GM23338 (cell line): ENCODE results near the gene CHD2. TPM values are rescaled to one million over a fixed set of nuclear protein-coding genes. Genes with fewer than 3 reads are reported as not detected.

Experiments
- ATAC-seq: fragments of 200-7000 bp; cut with Tn5 transposase; 3 replicates; pipeline ENCODE4 v1.9.1; 2020
- DNase-seq: peaks from one replicate; pipeline ENCODE4 v3.0.0-alpha.2; 2015; ENCODE audit warnings: low spot score
- H2AFZ ChIP-seq: fragments of 200-600 bp; sonication (generic); 2 replicates; pipeline ENCODE4 v1.8.0; 2016; ENCODE audit warnings: antibody characterized with exemption, mild to moderate bottlenecking, moderate library complexity
- H3F3A ChIP-seq: fragments of 200-600 bp; sonication (generic); replicated peaks from 2 replicates; pipeline ENCODE4 v1.8.0; 2017; ENCODE audit warnings: antibody characterized with exemption, mixed run types, low read depth
- H3K27ac ChIP-seq: fragments of 200-600 bp; sonication (generic); 2 replicates; pipeline ENCODE4 v1.6.1; 2016; ENCODE audit warnings: low read depth
- H3K27me3 ChIP-seq: fragments of 200-600 bp; sonication (generic); 2 replicates; pipeline ENCODE4 v1.8.0; 2016; ENCODE audit warnings: mild to moderate bottlenecking, mixed run types, moderate library complexity; ENCODE audit not compliant: insufficient read depth
- H3K36me3 ChIP-seq: fragments of 200-600 bp; sonication (generic); 2 replicates; pipeline ENCODE4 v1.8.0; 2016; ENCODE audit warnings: mild to moderate bottlenecking; ENCODE audit not compliant: insufficient read depth
- H3K4me1 ChIP-seq: fragments of 200-600 bp; sonication (generic); 2 replicates; pipeline ENCODE4 v1.8.0; 2016; ENCODE audit warnings: mild to moderate bottlenecking, moderate library complexity; ENCODE audit not compliant: insufficient read depth
- H3K4me2 ChIP-seq: fragments of 200-600 bp; sonication (generic); 2 replicates; pipeline ENCODE4 v1.7.1; 2017; ENCODE audit warnings: mixed run types
- H3K4me3 ChIP-seq: fragments of 200-600 bp; sonication (generic); 2 replicates; pipeline ENCODE4 v1.6.1; 2016; ENCODE audit warnings: mixed run types
- H3K79me2 ChIP-seq: fragments of 200-600 bp; sonication (generic); replicated peaks from 2 replicates; pipeline ENCODE4 v1.8.0; 2017; ENCODE audit warnings: mild to moderate bottlenecking; ENCODE audit not compliant: insufficient read depth
- H3K9me2 ChIP-seq: fragments of 200-600 bp; sonication (generic); 2 replicates; pipeline ENCODE4 v1.8.0; 2017; ENCODE audit not compliant: insufficient read depth
- H4K20me1 ChIP-seq: fragments of 200-600 bp; sonication (generic); replicated peaks from 2 replicates; pipeline ENCODE4 v1.8.0; 2017; ENCODE audit warnings: mild to moderate bottlenecking; ENCODE audit not compliant: insufficient read depth
- H3K27ac Mint-ChIP-seq: 2 replicates; pipeline ENCODE4 v1.8.0; 2020; ENCODE audit warnings: inconsistent platforms, mild to moderate bottlenecking, moderate library complexity, mixed read lengths
- H3K27me3 Mint-ChIP-seq: 3 replicates; pipeline ENCODE4 v1.8.0; 2022; ENCODE audit warnings: low read depth, mild to moderate bottlenecking, moderate library complexity, mixed read lengths, inconsistent platforms; ENCODE audit not compliant: insufficient read depth, poor library complexity
- H3K36me3 Mint-ChIP-seq: 3 replicates; pipeline ENCODE4 v1.8.0; 2021; ENCODE audit warnings: low read depth, mild to moderate bottlenecking, inconsistent platforms, moderate library complexity, mixed read lengths
- H3K4me1 Mint-ChIP-seq: 3 replicates; pipeline ENCODE4 v1.8.0; 2020; ENCODE audit warnings: mild to moderate bottlenecking, inconsistent platforms, mixed read lengths
- H3K4me3 Mint-ChIP-seq: 3 replicates; pipeline ENCODE4 v1.8.0; 2021; ENCODE audit warnings: moderate library complexity, mild to moderate bottlenecking, inconsistent platforms, mixed read lengths
- H3K9me3 Mint-ChIP-seq: 3 replicates; pipeline ENCODE4 v1.8.0; 2020; ENCODE audit warnings: moderate library complexity, mild to moderate bottlenecking, inconsistent platforms, mixed read lengths
- CTCF ChIP-seq, 2 experiments: fragments of 200-600 bp in 1 of 2; sonication (generic) in 1 of 2; conservative IDR thresholded peaks; 2 replicates each; pipeline versions ENCODE4 v1.5.1 to v1.6.1; 2016 to 2017; ENCODE audit warnings: antibody characterized with exemption in 2 of 2, low read depth in 2 of 2, mild to moderate bottlenecking in 2 of 2, moderate library complexity in 1 of 2
- JUNB ChIP-seq: IDR thresholded peaks from one replicate; pipeline ENCODE4 v1.6.1; 2016; ENCODE audit warnings: antibody characterized with exemption; ENCODE audit not compliant: unreplicated experiment
- ZNF331 ChIP-seq: fragments of 250-450 bp; sonication (Bioruptor Pico); IDR thresholded peaks from 2 replicates; pipeline ENCODE4 v1.5.0; 2020; ENCODE audit warnings: low read depth, mild to moderate bottlenecking, moderate library complexity
- microRNA counts: library from miRNA; unstranded; fragments of <30 nt; microRNA quantifications from one replicate; lab custom pipeline; 2017
- microRNA-seq: library from miRNA; unstranded; fragments of <30 nt; microRNA quantifications from one replicate; pipeline ENCODE4, GENCODE V29; 2017
- polyA plus RNA-seq: library from polyadenylated mRNA; unstranded; fragments of >200 nt; fragmentation: Nextera tagmentation; extraction: Ambion mirVana; gene quantifications from 2 replicates; pipeline ENCODE4 v1.2.1, GENCODE V29; 2016
- total RNA-seq: library from RNA; depleted of rRNA; stranded (reverse); fragments of >200 nt; shearing (Covaris generic); gene quantifications from 2 replicates; pipeline ENCODE4 v1.2.3, GENCODE V29; 2014; rRNA removed

CHD2 gene
- total and polyA plus RNA-seq, 2 experiments from 2014 or later, result 119 to 130 TPM

- Histone ChIP-seq H3K79me2 (peaks cover 44% of the 10 kb centered on the region), H4K20me1 (no peaks in the 10 kb centered on the region; the same call in 1 of the 2 replicates), H3K27me3 (peaks cover 20% of the 10 kb centered on the region), H3K9me2 (no peaks in the 10 kb centered on the region), H3K4me2 (no peak overlapping the region), H3K27ac (no peak overlapping the region), H2AFZ (no peak overlapping the region), H3K4me1 (peaks cover 18% of the 10 kb centered on the region), H3F3A (peaks cover 4% of the 10 kb centered on the region), H3K36me3 (no peaks in the 10 kb centered on the region), H3K4me3 (no peak overlapping the region)
- TF ChIP-seq ZNF331 (CRISPR knock-in tag) (no peak), JUNB (no peak), CTCF (conservative IDR thresholded peaks at IDR 0.05; ENCODE audit: low read depth in 2 of 2) (peak; percentile 18 to 31; a peak in 3 of 4 replicates)
- DNase-seq (no peak), ATAC-seq (no peak)
- H3K9me3 Mint-ChIP-seq, result no peaks in the 10 kb centered on the region
- no peak overlapping the region for H3K4me3 Mint-ChIP-seq
- H3K36me3 Mint-ChIP-seq, result peaks cover 4% of the 10 kb centered on the region; the same call in 1 of the 3 replicates
- H3K4me1 Mint-ChIP-seq, result peaks cover 40% of the 10 kb centered on the region
- H3K27me3 Mint-ChIP-seq, result peaks cover 14% of the 10 kb centered on the region
- H3K27ac Mint-ChIP-seq, result no peak overlapping the region
These were observed 176.8 kb downstream of the CHD2 start for GRCh38 chr15:93076875-93077274.

MicroRNAs encoded within 50 kb of the gene (microRNA counts, 767-probe panel; counts per million panel counts)
- microRNA hsa-miR-3175 (lab: Ali Mortazavi, UCI), result not detected

Small RNA genes lying within 50 kb of the gene (microRNA-seq; reads per million reads assigned to microRNA genes)
- not detected for gene MIR3175

Other genes with a start within 250 kb of the CHD2 start
- 15.0 and 25.1 TPM in 2 replicates for gene FAM174B, start 244.5 kb upstream of the CHD2 start, total RNA-seq
- gene FAM174B, start 244.5 kb upstream of the CHD2 start, polyA plus RNA-seq, result 21.5 and 21.8 TPM in 2 replicates
- 24.6 and 34.2 TPM in 2 replicates for gene RGMA, start 188.9 kb downstream of the CHD2 start, total RNA-seq
- 36.5 and 36.6 TPM in 2 replicates for gene RGMA, start 188.9 kb downstream of the CHD2 start, polyA plus RNA-seq